GM08714 (cell line): Measurements from ENCODE around the gene IST1.
"Not testable (repeated sequence)": the region's sequence is repeated elsewhere in the genome, so short reads cannot be mapped to it uniquely, and the experiment has no call there.

Experiments used
- H3K4me3 ChIP-seq: fragments of 200-500 bp; sonication (Bioruptor generic); 2 replicates; pipeline ENCODE4 v1.5.1; 2014; ENCODE audit warnings: mild to moderate bottlenecking, low read length, inconsistent platforms
- ZNF274 ChIP-seq: IDR thresholded peaks from 2 replicates; pipeline ENCODE4 v1.6.1; 2012; ENCODE audit warnings: mild to moderate bottlenecking, low read depth, low read length

The IST1 gene

GRCh38 chr16:71865173-71865863 lies 30.0 kb upstream of the IST1 start:
- no peak overlapping the region for H3K4me3 ChIP-seq
- no peak for TF ChIP-seq ZNF274

DNA sequence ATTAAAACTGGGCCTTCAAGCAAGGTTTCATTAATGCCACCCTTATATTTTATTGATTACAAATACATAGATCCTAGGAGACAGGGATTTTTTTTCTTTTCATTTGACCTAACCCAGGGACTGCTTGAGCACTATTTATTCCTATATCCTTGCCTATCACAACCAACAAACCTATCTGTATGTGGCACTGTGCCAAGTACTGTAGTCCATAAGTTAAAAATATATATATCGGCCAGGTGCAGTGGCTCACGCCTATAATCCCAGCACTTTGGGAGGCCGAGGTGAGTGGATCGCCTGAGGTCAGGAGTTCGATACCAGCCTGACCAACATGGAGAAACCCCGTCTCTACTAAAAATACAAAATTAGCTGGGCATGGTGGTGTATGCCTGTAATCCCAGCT lies 28.2 kb upstream of the IST1 start:
- H3K4me3 ChIP-seq: not testable (repeated sequence)

DNA sequence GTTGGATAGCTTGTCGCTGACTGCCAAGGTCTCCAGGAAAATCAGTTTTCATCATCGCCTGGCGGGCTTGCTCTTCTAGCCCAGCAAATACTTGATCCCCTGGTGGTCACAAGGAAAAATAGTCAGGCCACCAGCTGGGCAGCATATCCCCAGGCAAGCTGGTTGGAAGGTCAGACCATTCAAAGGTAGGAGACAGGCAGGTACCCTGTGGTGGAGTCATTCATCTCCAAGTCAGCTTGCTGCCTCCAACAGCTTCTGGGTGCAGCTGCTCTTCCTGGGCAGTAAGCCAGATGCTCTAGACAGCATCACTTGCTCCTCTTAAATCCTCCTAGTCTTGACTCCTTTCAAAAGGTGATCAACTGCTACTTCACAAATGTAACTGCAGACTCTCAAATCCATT lies 27.4 kb upstream of the IST1 start:
- TF ChIP-seq ZNF274: no peak
- H3K4me3 ChIP-seq: no peak overlapping the region

GRCh38 chr16:71869089-71869488 lies 26.2 kb upstream of the IST1 start:
- no peak for TF ChIP-seq ZNF274
- no peak overlapping the region for H3K4me3 ChIP-seq

- no peak overlapping the region for H3K4me3 ChIP-seq
- no peak for TF ChIP-seq ZNF274
Measured at GRCh38 chr16:71870818-71871217, 24.5 kb upstream of the IST1 start.

DNA sequence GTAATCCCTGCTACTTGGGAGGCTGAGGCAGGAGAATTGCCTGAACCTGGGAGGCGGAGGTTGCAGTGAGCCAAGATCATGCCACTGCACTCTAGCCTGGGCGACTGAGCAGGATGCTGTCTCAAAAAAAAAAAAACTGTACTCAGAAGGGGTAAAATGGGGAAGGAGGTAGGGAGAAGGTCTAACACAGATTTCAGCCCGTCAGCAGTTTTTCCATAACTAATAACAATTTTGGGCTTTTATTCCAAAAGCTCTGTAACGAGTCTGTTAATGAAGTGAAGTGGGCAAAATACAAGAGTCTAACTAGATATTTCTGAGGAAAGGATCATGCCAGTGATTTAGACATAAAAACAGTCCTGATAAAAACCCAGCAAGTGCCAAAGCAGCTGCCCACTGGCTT lies 22.1 kb upstream of the IST1 start:
- H3K4me3 ChIP-seq: no peak overlapping the region
- no peak for TF ChIP-seq ZNF274

DNA sequence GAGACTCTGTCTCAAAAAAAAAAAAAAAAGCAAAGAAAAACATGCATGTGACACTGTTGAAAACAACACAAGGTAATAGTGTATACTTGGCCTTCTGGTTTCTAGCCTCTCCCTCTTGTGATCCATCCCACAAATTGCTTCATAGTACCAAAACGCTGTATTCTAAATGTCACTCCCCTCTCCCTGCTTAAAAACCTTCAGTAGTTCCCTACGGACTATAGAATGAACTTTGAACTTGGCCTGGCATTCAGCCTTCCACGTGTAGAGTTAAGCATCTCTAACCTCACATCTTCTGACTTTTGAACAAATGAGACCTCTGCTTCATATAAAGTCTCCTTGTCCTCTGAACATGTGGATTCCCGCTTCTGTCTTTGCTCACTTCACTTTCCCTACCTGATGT lies 16.4 kb upstream of the IST1 start:
- H3K4me3 ChIP-seq: no peak overlapping the region
- TF ChIP-seq ZNF274: no peak

DNA sequence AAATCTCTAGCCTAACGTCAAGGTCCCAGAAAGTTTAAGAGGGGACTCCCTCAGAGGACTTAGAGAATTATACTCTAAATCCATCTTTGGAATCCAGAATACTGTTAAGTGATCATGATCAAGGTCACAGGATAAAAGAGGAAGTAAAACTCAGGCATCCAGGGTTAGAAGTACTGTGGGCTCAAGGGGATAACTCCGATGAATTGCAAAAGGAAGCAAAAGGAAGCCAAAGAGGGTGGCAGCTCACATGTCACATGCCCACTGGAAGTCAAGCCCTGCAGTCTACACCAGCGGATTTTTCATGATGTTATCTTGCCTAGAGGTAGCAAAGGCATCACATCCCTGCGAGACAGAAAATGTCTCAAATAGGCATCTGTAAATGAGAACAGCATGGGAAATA lies 15.2 kb upstream of the IST1 start:
- TF ChIP-seq ZNF274: no peak
- H3K4me3 ChIP-seq: no peak overlapping the region

DNA sequence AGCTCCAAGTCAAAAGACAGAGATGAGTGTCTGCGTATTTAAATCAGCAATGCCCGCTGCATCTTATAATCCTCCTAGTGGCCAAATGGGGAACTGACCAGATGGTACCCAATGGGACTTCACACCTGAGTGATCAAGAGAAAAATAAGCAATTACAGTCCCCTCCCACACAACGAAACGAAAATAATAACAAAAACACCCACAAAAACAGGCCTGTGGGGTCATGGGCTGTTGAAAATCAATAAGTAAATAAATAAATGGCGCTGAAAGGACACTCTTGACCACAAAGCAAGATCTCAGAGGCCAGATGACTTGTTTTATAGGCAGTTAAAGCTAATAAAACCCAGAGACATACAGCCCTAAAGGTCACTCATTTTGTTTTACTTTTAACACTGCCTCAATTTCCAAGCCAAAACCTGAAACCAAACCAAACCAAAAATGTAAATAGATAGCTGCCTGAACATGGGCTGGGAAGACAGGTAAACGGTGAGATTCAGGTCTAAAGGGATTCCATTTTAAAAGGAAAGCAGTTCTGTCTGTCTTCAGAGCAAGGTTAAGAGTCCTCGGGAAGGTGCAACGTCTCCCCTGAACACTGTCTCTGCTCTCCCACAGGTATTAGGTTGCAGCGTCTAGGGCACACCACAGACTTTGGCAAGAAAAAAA lies 12.7 kb upstream of the IST1 start:
- peak overlapping the region; percentile 60 for H3K4me3 ChIP-seq
- no peak for TF ChIP-seq ZNF274

DNA sequence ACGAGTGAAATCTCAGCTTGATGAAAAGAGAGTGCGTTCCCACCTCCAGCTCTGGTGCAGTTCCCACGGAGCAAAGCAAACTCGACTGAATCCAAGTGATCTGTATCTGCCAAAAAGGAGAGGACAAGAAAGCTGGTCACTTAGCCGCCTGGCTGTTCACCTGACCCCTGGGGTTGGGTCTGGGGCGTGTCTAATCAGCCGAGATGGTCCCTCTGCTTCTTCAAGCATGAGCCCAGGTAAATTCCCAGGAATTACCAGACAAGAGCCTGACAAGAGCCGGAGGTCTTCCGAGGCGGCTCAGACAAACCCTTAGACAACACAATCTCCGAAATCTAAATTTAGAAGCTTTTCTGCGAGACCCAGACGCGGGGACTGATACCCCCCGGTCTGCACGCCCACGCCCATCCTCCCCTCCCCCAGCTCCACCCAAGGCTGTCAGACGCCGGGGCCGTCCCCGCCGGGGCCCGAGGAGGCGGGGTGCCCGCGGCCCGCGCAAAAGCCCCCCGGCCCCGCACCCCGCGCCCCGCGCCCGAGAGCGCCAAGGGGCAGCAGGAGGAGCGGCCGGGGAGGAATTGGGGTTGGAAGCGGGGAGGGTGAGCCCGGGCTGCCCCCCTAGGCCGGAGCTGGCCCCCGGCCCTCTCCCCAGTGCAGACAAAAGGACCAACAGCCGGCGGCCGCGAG lies 12.0 kb upstream of the IST1 start:
- peak overlapping the region; percentile 60 for H3K4me3 ChIP-seq
- no peak for TF ChIP-seq ZNF274

GRCh38 chr16:71883849-71884638 lies 11.3 kb upstream of the IST1 start, which contains the start of gene ZNF821:
Gene ZNF821 (minus strand): TSS chr16:71884182. CDS start chr16:71879946, 4,236 bp downstream.
- H3K4me3 ChIP-seq: peak within 1 kb of the TSS; percentile 60
- TF ChIP-seq ZNF274: no peak

DNA sequence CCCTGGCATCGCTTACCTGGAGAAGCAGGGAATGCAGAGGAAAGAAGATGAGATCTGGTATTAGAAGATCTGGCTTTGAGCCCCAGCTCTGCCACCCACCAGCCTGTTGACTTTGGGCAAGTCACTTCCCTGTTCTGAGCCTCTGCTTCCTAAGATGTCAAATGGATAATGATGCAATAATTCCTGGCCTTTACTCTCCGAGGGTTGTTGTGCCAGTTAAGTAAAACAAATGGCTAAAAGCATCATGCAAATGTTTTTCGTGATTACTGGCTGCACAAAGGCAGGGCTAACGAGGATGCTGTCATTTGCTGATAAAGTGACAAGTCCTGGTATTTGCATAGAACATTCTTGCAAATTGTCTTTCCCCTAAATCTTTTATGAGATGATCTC lies 10.1 kb upstream of the IST1 start:
- no peak for TF ChIP-seq ZNF274
- no peak overlapping the region for H3K4me3 ChIP-seq

GRCh38 chr16:71889147-71889546 lies 6.2 kb upstream of the IST1 start:
- TF ChIP-seq ZNF274: no peak
- no peak overlapping the region for H3K4me3 ChIP-seq

GRCh38 chr16:71893888-71894228 lies 1.5 kb upstream of the IST1 start:
- H3K4me3 ChIP-seq: peak overlapping the region; percentile 85; the same call in 1 of the 2 replicates
- no peak for TF ChIP-seq ZNF274
